Measurements from ENCODE around the gene BDKRB1. TPM values are rescaled to one million over a fixed set of nuclear protein-coding genes. Genes with fewer than 3 reads are reported as not detected.

BDKRB1 gene
- total RNA-seq, 4 donors from 2014 or later: 2.2 to 3.4 (median 2.8) TPM

DNA sequence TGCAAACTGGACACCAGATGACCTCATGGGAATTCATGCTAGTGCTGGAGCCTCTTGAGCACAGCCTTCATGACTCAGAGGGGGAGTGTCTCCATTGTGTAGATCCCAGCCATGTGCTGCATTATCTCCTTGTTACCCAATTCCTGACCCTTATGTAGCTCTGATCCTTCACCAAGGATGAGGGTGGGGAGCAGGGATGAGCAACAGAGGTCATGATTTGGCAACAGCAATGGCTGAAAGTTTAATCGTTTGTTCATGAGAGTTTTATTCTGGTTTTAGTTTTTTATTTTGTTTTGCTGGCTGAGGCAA is 9.5 kb upstream of the BDKRB1 start:
- peak in 1 of 3 donors; percentile 57 for DNase-seq
- H3K9me3 ChIP-seq: no peaks in the 10 kb centered on the region
- no peaks in the 10 kb centered on the region for H3K27me3 ChIP-seq
- no peak for TF ChIP-seq POLR2A (IDR thresholded peaks at IDR 0.05)
- TF ChIP-seq, protein P1, sequence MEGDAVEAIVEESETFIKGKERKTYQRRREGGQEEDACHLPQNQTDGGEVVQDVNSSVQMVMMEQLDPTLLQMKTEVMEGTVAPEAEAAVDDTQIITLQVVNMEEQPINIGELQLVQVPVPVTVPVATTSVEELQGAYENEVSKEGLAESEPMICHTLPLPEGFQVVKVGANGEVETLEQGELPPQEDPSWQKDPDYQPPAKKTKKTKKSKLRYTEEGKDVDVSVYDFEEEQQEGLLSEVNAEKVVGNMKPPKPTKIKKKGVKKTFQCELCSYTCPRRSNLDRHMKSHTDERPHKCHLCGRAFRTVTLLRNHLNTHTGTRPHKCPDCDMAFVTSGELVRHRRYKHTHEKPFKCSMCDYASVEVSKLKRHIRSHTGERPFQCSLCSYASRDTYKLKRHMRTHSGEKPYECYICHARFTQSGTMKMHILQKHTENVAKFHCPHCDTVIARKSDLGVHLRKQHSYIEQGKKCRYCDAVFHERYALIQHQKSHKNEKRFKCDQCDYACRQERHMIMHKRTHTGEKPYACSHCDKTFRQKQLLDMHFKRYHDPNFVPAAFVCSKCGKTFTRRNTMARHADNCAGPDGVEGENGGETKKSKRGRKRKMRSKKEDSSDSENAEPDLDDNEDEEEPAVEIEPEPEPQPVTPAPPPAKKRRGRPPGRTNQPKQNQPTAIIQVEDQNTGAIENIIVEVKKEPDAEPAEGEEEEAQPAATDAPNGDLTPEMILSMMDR (IDR thresholded peaks at IDR 0.05): no peak
- H3K27ac ChIP-seq: no peak overlapping the region
- no peak overlapping the region for H3K4me3 ChIP-seq
- H3K4me1 ChIP-seq: no peaks in the 10 kb centered on the region
- peaks cover 0 to 10% (median 0%) of the 10 kb centered on the region in 3 donors for H3K36me3 ChIP-seq

DNA sequence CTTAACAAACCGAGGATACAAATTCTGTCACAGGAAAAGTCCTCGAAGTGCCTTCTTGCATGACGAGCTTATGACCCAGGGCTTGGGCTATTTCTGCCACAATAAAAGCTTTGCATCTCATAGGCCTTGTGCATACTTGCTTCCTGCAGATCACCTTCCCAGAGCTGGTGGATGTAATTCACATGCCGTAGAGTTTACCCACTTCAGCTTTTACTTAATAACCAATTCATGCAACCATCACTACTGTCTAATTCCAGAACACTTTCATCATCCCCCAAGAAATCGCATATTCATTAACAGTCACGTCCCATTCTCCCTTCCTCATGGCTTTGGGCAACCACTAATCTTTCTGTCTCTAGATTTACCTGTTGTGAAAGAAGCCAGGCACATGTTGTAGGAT is 9.0 kb upstream of the BDKRB1 start:
- H3K36me3 ChIP-seq: peaks cover 0 to 5% (median 0%) of the 10 kb centered on the region in 3 donors
- H3K4me1 ChIP-seq: peaks cover 0 to 2% (median 0%) of the 10 kb centered on the region in 4 donors
- H3K4me3 ChIP-seq: no peak overlapping the region
- no peaks in the 10 kb centered on the region for H3K9me3 ChIP-seq
- H3K27ac ChIP-seq: no peak overlapping the region
- TF ChIP-seq POLR2A (IDR thresholded peaks at IDR 0.05): no peak
- TF ChIP-seq, protein P1 (IDR thresholded peaks at IDR 0.05): no peak
- H3K27me3 ChIP-seq: no peaks in the 10 kb centered on the region
- no peak for DNase-seq

DNA sequence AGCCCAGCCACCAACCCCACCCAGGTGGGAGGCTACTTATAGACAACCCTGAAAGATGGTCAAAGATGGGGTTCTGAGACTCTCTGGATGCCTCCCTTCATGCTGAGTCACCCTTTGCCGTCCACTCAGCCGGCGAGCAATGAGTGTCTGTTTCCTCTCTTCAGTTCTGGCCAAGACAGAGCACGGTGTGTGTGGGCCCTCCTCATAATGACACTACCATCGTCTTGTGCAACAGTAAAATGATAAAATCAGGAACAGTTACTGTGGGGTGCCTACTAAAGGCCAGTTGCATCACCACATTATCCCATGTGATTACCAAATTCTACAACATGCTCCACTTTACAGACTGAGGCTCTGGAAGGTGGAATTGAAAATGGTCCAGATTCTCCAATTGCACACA is 7.0 kb upstream of the BDKRB1 start:
- no peaks in the 10 kb centered on the region for H3K36me3 ChIP-seq
- DNase-seq: no peak
- TF ChIP-seq POLR2A (IDR thresholded peaks at IDR 0.05): no peak
- TF ChIP-seq, protein P1 (IDR thresholded peaks at IDR 0.05): no peak
- peak overlapping the region in 1 of 4 donors; percentile 10 for H3K27ac ChIP-seq
- H3K9me3 ChIP-seq: no peaks in the 10 kb centered on the region
- peaks cover 0 to 4% (median 0%) of the 10 kb centered on the region in 4 donors for H3K4me1 ChIP-seq
- H3K27me3 ChIP-seq: no peaks in the 10 kb centered on the region
- no peak overlapping the region for H3K4me3 ChIP-seq

DNA sequence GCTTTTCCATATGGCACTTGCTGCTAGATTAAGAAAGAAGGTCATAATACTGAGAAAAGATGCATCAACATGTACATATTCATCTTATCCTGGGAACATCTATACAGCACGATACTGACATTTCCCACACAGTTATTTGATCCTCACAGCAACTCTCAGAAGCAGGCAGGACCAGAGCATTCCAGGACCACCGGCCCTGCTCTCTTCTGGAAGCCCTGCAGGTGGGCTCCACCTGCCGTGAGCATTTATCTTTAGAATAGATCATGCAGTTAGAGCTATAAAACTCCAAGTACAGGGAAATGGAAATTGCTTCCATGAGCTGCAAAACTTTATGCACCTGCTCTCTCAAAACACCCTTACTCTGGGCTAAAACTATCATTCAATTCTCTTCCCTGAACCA is 5.5 kb upstream of the BDKRB1 start:
- no peak overlapping the region for H3K27ac ChIP-seq

DNA sequence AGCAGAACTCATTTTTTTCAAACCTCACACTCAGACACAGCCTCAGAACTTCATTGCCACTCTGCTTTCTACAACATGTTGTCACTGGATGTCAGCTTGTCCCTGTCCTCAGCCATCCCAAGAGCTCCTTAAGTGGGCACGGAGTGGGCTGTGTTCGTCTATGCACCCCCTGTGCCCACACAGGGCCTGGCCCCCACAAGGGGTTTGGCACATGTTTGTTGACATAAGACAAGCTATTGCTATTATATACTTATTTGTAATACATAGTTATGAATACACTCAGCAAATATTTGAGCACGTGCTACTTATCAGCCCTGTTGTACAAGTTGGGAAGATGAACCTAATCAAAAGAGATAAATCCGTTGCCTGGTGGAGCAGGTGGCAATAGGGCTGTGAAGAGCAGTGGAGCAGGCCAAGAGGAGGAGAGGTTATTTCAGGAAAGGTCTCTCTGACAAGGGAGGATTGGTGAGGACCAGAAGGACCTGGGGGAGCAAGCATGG is 4.3 kb upstream of the BDKRB1 start:
- Histone ChIP-seq H3K27me3 (no peaks in the 10 kb centered on the region), H3K9me3 (no peaks in the 10 kb centered on the region), H3K4me1 (peaks cover 0 to 4% (median 0%) of the 10 kb centered on the region in 4 donors), H3K27ac (no peak overlapping the region), H3K4me3 (no peak overlapping the region), H3K36me3 (no peaks in the 10 kb centered on the region)
- DNase-seq: no peak
- no peak for TF ChIP-seq POLR2A (IDR thresholded peaks at IDR 0.05)
- TF ChIP-seq, protein P1 (IDR thresholded peaks at IDR 0.05): no peak

More for the DNA sequence above, 5.5 kb upstream of the BDKRB1 start:
- TF ChIP-seq POLR2A (IDR thresholded peaks at IDR 0.05): no peak
- TF ChIP-seq, protein P1 (IDR thresholded peaks at IDR 0.05): no peak
- DNase-seq: no peak
- no peak overlapping the region for H3K4me3 ChIP-seq
- no peaks in the 10 kb centered on the region for H3K36me3 ChIP-seq
- H3K4me1 ChIP-seq: peaks cover 0 to 4% (median 0%) of the 10 kb centered on the region in 4 donors
- H3K27me3 ChIP-seq: no peaks in the 10 kb centered on the region
- H3K9me3 ChIP-seq: no peaks in the 10 kb centered on the region

Measured in Peyer's patch (tissue), 4 donors.